SK-N-DZ (cell line): ENCODE data around the gene NOXO1.
"Not testable (repeated sequence)": the region's sequence is repeated elsewhere in the genome, so short reads cannot be mapped to it uniquely, and the experiment has no call there.

Experiments
- DNase-seq: peaks from one replicate; pipeline ENCODE4 v3.0.0-alpha.2; 2015; ENCODE audit warnings: low spot score
- small RNA-seq, 2 experiments: library from RNA; depleted of rRNA; stranded (forward); fragments of <200 nt; gene quantifications; one replicate each; pipeline ENCODE3, GENCODE V24; 2014

NOXO1 gene

GRCh38 chr16:1942047-1942809 lies 39.0 kb downstream of the NOXO1 start:
- DNase-seq = no peak

- DNase-seq = no peak
These were observed 39.9 kb downstream of the NOXO1 start for GRCh38 chr16:1941162-1942046.

DNA sequence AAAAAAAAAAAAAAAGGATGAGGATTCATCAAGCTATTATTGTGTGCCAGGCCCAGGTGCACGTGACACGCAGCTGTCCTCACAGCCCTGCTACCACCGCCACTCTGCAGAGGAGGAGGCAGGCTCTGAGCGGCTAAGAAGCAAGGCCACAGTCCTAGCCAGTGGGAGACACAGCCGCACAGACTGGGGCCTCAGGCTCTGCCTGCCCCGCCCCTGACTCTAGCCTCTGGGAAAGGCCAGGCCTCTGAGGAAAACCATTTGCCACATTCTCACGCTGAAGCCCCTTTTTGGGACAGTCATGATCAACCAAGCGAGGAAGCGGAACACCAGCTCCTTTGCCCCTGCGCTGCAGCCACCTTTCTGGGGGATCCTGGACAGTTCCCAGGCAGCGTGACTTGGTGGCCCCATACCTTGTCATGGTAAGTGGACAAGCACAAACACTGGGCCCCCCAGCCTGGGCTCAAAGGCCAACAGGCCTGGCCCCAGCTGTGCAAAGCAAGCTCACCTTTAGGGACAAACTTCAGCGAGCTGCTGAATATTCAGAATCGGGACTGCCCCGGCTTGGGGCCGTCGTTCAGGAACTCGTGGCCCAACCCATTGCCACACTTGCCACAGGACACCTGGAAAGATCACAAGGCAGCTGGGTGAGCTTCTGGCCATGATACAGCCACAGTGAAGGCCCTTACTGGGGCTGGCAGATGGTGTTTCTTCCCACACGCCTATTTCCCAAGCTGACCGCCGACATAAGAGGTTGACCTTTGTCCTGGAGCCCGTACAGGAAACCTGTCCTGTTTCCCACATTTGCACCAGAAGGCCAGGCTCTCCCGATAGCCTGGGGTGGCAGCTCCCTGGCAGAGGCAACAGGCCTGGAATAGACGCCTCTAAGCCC lies 40.8 kb downstream of the NOXO1 start:
- no peak for DNase-seq

GRCh38 chr16:1939833-1940232 lies 41.4 kb downstream of the NOXO1 start:
- not testable (repeated sequence) for DNase-seq

DNA sequence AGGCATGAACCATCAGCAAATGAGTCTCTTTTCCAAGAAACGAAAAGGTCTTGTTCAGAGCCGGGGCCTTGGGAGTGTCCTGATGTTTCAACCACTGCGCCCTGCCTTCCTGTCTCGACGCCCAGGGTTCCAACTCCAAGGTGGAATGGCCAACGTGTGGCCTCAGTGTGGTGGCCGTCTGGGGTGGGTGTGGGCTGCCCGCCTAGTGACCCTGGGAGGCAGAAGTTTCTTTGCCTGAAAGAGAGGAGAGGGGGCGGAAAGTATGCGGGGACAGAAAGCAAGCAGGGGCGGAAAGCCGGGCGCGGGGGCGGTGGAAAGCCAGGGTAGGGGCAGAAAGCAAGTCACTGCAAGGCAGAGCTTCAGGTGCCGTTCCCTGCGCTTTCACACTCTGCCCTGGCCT lies 42.4 kb downstream of the NOXO1 start:
- DNase-seq = no peak

DNA sequence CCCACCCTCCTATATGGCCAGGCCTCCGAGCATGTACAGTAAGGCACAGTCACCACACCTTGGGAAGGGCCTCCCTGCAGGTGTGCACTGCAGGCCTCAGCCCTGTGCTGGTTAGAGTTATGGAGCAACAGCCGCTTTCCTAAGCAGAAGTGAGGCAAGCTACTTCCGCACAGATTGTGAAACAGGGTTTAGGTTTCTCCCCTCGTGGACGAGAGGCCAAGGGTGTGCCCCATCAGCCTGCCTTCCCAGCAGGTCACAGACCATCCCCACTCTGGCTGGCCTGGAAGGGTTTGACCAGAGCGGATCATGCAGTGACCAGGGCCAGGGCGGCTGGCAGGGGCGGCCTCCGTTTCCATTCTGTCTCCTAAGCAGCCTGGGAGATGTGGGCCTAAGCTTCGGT lies 43.0 kb downstream of the NOXO1 start:
- DNase-seq = no peak

GRCh38 chr16:1936945-1937479 lies 44.3 kb downstream of the NOXO1 start:
- no peak for DNase-seq

- no peak for DNase-seq
These were observed 48.1 kb downstream of the NOXO1 start for GRCh38 chr16:1933097-1933661.

DNA sequence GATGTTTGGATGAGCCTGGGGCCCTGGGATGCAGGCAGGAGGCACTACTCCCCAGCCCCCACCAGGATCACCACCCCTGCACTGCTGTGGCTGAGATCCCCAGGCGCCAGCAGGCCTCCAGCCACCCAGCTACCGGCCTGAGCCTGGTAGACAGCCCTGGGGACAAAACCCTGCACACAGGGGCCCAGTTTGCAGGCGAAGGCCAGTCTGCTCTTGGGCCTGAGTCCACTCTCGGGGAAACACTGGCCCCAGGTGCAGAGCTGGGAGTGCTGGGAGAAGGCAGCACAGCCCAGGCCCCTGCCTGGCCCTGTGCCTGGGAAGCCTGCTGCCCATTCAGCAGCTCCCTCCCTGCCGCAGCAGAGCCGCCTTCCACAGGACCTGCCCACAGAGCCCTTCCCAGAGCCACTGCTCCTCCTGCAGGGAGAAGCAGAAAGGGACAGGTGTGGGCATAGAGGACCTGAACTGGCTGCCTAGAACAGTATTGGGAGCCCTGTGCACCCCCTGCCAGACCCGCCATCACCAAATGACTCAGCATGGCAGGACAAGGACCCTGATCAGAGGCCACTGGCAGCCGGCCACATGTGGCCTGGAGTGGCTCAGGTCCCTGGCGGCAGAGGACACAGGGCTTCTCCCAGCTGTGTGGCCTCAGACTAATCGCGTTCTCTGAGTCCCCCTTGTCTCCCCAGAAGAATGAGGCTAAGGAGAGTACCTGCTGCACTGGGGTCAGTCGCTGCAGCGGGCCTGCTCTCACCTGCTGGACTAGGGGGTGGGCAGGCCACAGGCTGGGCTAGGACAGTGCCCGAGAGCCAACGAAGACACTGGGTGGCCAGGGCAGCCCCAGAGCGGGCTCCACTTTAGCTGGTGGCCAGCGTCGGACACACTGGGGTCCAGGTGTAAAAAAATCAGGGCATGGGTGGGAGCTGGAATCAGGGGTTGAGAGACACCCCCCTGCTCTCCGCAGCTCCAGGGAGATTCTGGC lies 48.9 kb downstream of the NOXO1 start:
- DNase-seq = peak; percentile 73

DNA sequence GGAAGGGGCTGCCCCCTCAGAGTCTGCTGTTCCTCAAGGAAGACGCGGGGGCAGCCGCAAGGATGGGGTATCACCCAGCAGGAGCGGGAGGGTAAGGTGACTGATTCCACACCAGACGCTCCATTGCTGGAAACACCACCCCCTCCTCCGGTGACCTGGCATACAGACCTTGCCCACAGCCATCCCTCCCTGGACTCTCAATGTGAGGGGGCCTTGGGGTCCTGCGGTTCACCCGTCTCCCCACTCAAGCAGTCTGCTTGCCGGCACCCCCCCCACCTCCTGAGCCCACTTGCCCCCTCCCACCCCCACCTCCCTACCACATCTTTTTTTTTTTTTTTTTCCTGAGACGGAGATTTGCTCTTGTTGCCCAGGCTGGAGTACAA lies 50.9 kb downstream of the NOXO1 start:
- DNase-seq = no peak

DNA sequence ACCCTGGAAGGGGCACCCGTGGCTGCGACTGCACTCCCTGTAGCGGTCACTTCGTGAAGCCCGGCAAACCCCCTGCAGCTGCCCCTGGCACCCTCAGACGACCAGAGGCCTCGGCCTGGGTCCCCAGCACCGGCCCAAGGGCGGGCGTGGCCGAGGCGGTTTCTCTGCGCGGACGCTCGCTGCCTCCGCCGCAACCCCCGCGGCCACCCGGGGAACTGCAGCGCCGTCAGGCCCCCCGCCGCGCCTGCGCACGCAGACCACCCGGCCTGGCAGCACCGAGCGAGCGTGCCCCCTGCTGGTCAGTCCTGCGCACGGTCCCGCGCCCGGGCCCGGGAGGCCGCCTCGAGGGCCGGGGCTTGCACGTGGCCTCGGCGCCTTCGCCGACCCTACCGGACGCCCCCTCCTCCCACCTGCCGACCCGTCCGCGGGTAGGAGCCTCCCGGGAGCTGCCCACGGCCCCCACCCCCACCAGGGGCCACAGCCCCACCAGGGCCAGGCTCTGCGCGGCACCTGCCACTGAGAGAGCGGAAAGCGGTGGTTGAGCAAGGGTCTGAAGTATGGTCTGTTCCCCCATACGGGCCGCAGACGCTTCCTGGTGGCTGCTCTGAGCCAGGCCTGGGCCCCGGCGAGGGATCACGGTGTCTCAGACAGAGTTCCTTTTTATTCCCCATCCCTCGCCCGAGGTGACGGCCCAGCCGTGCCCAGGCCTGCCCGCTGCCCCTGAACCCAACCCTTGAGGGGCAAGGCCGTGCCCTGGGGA lies 51.5 kb downstream of the NOXO1 start:
- peak; percentile 83 for DNase-seq

DNA sequence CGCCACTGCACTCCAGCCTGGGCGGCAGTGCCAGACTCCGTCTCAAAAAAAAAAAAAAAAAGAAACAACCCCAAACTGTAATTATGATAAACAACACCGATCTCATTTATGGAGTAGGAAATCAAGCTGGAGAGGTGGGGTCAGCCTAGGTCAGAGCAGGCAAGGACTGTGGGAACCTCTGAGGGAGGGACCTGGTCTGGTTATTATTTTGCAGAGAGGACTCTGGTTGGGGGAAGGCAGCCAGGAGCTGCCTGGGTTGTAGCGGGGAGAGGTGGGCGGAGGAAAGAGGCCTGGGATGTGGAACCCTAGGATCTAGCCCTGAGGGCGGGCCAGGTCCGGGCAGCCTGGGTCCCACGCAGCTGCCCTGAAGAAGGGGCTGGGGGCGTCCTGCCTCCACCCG lies 52.2 kb downstream of the NOXO1 start:
- DNase-seq = peak; percentile 78

Small RNA genes within 50 kb of the gene (small RNA-seq; reads per million reads assigned to genes)
- gene AC005363.2 (0 to 0.13 reads per million in 2 experiments), gene RN7SL219P (0 to 0.04 reads per million in 2 experiments), gene SNORA10 (0 reads per million in 2 experiments), gene SNORA64 (0 reads per million in 2 experiments)
